HG02884 (cell line): Measurements from ENCODE around the gene SUPT3H.
"Not testable (repeated sequence)": the region's sequence is repeated elsewhere in the genome, so short reads cannot be mapped to it uniquely, and the experiment has no call there.

Experiments used
- ATAC-seq: cut with Tn5 transposase; IDR thresholded peaks from one replicate; pipeline ENCODE4 v1.9.1; 2021; ENCODE audit warnings: mild to moderate bottlenecking, moderate library complexity; ENCODE audit not compliant: unreplicated experiment

Gene SUPT3H

GRCh38 chr6:45327956-45328522 lies 49.7 kb downstream of the SUPT3H start, which contains the start of gene RUNX2:
Gene RUNX2 (plus strand): TSS chr6:45328330. CDS start chr6:45328727, 397 bp downstream.
- no peak for ATAC-seq

GRCh38 chr6:45326698-45327417 lies 50.9 kb downstream of the SUPT3H start:
- ATAC-seq = no peak

DNA sequence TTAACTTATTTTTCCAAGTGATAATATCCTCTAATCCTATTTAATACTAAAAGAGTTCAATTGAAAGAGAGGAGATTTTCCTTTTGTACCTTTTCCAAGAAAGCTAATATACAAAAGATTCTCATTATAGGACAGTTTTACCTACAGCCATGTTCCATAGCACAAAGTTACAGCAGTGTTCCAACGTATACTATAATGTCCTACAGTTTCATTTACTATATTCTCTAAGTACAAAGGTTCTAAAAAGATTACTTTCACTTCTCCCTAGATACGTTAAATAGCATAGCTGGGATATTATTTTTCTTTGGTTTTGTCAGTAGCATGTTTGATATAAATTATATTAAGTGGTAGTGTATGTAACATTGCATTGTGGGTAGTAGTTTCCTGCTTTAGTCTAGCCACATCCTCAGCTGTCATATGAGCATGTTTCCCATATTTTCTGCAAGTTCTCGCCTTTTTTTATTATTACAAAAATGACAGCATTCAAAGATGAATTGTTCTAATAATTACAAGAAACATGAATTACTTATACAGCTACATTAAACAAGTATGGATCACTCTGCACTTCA lies 54.0 kb downstream of the SUPT3H start:
- ATAC-seq = no peak

GRCh38 chr6:45320349-45320748 lies 57.4 kb downstream of the SUPT3H start:
- no peak for ATAC-seq

GRCh38 chr6:45314146-45314545 lies 63.6 kb downstream of the SUPT3H start:
- no peak for ATAC-seq

DNA sequence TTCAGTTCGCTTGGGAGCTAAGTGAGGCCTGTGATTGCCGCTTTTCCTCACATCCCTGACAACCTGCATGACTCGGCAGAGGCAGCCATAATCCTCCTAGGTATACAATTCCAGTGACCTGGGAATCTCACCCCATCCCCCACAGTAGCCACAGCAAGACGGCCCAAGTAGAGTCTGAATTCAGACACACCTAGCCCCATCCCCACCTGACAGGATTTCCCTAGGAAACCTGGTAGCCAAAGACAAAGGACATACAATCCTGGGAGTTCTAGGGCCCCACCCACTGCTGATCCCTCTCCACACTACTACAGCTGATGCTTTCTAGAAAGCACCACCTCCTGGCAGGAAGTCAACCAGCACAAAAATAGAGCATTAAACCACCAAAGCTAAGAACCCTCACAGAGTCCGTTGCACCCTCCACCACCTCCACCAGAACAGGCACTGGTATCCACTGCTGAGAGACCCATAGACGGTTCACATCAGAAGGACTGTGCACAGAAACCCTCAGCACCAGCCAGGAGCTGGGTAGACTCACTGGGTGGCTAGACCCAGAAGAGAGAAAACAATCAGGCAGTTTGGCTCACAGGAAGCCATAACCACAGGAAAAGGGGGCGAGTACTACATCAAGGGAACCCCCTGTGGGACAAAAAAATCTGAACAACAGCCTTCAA lies 67.5 kb downstream of the SUPT3H start:
- no peak for ATAC-seq

GRCh38 chr6:45305546-45305945 lies 72.2 kb downstream of the SUPT3H start:
- no peak for ATAC-seq

- ATAC-seq = no peak
These were observed 74.9 kb downstream of the SUPT3H start for GRCh38 chr6:45302832-45303231.

- ATAC-seq = no peak
These were observed 76.2 kb downstream of the SUPT3H start for GRCh38 chr6:45301348-45302142.

DNA sequence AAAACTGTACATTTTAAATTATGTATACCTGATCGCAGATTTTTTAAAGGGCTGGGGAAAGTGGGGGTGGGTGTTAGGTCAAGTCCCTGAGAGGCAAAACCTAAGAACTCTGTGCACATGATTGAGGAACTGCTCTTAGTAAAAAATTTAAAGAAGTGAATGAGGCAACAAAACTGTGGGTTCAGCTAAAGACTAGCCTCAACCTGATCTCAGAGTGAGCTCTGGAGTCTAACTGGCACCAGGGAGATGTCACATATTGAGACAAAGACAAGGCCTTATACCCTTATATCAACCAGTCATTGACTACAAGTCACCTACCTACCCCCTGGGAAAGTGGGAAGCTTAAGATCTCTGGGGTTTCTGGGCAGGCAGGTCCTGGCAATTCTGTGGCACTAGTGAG lies 77.0 kb downstream of the SUPT3H start:
- ATAC-seq = no peak

- no peak for ATAC-seq
These were observed 78.6 kb downstream of the SUPT3H start for GRCh38 chr6:45299096-45299581.

DNA sequence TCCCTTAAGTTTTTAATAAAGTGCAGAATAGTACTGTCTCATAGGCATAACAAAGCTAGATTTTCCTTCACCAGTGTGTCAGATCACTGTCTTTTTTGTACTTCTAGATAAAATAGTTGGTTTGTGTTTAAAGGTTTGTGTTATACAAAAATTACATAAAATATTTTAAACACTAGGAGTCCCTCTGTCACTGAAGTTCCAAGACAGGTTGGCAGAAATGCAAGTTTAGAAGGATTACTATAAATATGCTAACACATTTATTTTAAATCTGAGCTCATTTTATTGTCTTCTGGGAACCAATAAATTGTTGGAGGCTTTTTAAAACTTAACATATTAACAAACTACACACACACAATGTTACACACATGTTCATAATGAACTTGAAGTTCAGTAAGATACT lies 80.4 kb downstream of the SUPT3H start:
- ATAC-seq = no peak

DNA sequence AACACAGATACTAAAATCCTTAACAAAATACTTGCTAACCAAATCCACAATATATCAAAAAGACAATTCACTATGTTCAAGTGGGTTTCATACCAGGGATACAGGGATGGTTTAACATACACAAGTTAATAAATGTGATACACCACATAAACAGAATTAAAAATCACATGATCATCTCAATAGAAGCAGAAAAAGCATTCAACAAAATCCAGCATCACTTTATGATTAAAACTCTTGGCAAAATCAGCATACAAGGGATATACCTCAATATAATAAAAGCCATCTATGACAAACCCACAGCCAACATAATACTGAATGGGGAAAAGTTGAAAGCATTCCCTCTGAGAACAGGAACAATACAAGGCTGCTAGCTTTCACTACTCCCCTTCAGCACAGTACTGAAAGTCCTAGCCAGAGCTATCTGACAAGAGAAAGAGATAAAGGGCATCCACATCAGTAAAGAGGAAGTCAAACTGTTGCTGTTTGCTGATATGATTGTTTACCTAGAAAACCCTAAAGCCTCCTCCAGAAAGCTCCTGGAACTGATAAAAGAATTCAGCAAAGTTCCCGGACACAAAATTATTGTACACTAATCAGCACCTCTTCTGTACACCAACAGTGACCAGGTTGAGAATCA lies 83.6 kb downstream of the SUPT3H start:
- not testable (repeated sequence) for ATAC-seq

GRCh38 chr6:45293306-45293705 lies 84.4 kb downstream of the SUPT3H start:
- no peak for ATAC-seq

GRCh38 chr6:45289751-45290514 lies 87.8 kb downstream of the SUPT3H start:
- no peak for ATAC-seq

DNA sequence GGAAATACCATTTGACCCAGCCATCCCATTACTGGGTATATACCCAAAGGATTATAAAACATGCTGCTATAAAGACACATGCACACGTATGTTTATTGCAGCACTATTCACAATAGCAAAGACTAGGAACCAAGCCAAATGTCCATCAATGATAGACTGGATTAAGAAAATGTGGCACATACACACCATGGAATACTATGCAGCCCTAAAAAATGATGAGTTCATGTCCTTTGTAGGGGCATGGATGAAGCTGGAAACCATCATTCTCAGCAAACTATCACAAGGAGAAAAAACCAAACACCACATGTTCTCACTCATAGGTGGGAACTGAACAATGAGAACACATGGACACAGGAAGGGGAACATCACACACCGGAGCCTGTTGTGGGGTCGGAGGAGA lies 91.0 kb downstream of the SUPT3H start:
- ATAC-seq = not testable (repeated sequence)

DNA sequence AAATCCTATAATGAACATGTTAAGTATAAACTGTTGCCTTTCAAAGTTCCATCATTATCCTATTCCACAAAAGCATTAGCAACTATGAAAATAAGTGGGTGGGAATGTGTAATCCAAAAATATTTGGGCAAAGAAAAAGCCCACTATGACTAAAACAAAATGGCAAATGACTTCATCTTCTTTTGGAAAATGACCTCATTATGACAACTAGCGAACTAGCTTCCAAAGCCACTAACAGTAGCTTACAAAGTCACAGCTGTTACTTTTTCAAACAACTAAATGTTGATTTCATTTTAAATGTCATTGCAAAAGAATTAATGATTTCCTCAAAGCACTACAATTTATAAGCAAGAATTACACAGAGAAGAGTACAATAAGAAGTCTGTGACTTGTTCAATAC lies 99.4 kb downstream of the SUPT3H start:
- ATAC-seq = no peak

GRCh38 chr6:45277741-45278140 lies 100.0 kb downstream of the SUPT3H start:
- not testable (repeated sequence) for ATAC-seq

DNA sequence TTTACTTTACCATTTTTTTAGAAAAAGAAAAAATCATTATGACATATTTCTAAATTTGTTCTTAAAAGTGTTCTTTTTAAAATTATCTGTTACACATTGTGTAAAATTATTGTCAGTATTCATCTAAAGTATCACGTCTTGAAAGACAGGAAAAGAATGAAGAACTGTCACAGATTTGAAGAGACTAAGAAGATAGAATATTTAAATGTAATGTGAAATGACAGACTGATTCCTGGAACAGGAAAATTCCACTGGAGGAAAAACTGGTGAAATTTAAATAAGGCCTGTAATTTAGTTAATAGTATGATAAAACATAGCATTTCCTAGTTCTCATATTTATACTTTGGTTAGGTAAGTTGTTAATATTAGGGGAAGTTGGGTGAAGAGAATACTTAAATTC lies 102.4 kb downstream of the SUPT3H start:
- no peak for ATAC-seq

GRCh38 chr6:45272626-45273025 lies 105.1 kb downstream of the SUPT3H start:
- no peak for ATAC-seq
